LHCN-M2 (cell line): ENCODE data around the gene PNMA1. TPM values are rescaled to one million over a fixed set of nuclear protein-coding genes. Genes with fewer than 3 reads are reported as not detected.

ENCODE experiments used
- DNase-seq: peaks from one replicate; pipeline ENCODE4 v3.0.0-alpha.2; 2012; ENCODE audit warnings: low read depth
- polyA plus RNA-seq: library from polyadenylated mRNA; unstranded; fragments of >200 nt; gene quantifications from one replicate; pipeline ENCODE4 v1.2.1, GENCODE V29; 2012; ENCODE audit warnings: missing spikeins
- total RNA-seq: library from RNA; depleted of rRNA; stranded (reverse); fragments of >200 nt; gene quantifications from 2 replicates; pipeline ENCODE4 v1.2.3, GENCODE V29; 2014; rRNA removed

The PNMA1 gene, protein sequence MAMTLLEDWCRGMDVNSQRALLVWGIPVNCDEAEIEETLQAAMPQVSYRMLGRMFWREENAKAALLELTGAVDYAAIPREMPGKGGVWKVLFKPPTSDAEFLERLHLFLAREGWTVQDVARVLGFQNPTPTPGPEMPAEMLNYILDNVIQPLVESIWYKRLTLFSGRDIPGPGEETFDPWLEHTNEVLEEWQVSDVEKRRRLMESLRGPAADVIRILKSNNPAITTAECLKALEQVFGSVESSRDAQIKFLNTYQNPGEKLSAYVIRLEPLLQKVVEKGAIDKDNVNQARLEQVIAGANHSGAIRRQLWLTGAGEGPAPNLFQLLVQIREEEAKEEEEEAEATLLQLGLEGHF
- total RNA-seq = 19.2 and 22.0 TPM in 2 replicates
- polyA plus RNA-seq = 64.2 TPM

DNA sequence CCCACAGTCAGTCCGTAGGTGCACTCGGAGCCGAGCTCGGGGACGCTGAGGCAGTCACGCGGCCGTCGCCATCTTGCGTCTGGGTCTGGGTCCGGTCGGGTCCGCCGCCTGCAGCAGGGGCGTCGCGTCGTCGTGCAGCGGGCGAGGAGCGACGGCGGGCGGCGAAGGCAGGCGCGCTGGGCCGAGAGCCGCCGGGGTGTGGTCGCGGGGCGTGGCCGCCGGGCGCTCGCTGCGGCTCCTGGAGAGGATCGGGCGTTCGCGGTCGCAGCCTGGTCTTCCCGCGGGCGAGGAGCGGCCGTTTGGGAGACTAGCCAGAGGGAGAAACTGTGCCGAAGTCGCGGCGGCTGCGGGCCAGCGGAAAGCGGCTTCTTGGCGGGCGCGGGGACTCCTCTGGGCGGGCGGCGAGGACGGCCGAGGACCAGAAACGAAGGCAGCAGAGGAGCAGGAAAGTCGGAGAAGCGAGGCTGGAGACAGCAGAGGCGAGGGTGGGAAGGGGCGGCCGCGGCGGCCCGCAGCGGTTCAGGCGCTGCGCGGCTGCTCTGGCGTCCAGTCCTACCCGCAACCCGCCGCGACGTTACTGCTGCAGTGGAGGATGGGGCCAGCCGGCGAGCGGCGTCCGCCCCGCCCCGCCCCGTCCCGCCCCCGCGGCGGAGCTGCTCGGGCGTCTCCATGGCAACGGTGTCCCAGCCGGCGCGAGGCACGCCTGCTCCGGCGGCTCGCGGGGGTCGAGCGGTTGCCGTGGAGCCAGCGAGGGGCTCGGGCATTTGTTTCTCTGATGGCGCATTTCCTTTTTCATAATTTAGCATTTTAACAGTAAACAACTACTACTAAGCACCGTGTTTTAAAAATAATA lies at the start of gene PNMA1:
PNMA1 (minus strand) TSS at position 582 of the 853 bp plus-strand sequence. CDS start 745 bp downstream, outside the sequence.
- peak; percentile 74 for DNase-seq

DNA sequence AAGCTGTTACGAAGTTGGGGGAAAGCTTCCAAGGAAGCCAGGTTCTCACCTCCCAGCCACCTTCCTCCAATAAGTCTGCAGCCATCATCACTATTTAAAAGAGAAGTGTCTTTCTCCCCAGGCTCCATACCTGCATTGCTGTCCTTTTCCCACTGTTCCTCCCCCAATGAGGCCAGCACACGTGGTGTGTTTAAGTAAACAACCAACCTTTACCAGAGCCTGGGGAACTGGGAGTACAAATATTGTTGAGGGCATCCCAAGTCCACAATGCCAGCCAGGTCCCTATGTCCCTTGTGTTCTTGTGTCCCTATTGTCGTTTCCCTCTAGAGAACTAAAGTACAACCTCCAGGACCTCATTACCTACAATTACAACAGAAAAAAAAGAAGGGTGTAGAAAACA lies 49.2 kb upstream of the PNMA1 start:
- no peak for DNase-seq

DNA sequence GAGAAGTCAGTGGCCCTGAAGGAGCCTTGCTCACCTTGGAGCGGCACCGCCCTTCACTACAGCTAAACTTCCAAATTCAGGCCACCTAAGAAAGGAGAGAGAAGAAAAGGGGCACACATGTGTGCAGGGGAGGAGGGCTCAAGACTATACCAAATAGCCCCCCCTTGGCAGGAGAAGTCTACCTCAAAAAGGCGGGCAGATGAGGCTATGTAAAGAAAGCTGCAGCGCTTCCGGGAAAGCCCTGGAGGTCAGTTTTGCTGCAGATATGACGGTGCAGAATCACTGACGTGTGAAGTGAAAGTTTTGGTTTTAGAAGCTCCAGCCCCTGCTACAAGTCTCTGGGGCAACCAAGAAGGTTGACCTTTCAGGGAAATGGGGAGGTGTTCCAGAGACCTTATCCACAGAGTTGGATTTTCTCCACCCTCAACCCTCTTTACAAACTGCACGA lies 48.2 kb upstream of the PNMA1 start:
- DNase-seq = no peak

DNA sequence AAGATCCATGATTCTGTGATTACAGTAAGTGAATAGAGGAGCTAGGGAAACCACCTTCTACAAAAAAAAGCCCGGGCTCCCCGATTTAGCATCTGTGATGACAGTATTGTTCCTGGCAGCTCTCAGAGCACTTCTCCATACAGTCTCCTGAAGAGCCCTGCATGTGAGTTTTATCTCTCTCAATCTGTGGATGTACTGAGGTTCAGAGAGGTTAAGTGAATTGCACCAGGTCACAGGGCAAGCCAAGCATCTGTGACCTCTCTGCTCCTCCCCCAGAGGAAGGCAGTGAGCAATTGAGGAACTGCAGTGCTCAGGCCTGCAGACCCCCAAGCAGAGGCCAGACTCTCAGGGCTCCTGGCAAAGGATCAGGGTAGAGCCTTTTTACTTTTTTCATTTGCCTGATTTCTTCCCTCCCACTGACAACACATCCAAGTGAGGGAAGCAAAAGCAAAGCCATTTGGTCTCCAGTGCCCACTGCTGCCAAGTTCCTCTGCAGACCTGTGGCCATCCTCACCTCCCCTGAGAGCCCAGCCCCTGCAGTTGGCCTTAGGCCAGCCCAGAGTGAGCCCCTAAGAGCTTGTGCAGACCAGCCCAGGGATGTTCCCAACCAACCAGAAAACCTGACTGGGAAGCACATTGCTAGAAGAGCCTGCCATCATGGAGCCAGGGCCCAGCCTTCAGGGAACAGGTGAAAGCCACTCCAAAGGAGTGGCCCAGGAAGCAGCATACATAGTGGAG lies 47.6 kb upstream of the PNMA1 start:
- no peak for DNase-seq

DNA sequence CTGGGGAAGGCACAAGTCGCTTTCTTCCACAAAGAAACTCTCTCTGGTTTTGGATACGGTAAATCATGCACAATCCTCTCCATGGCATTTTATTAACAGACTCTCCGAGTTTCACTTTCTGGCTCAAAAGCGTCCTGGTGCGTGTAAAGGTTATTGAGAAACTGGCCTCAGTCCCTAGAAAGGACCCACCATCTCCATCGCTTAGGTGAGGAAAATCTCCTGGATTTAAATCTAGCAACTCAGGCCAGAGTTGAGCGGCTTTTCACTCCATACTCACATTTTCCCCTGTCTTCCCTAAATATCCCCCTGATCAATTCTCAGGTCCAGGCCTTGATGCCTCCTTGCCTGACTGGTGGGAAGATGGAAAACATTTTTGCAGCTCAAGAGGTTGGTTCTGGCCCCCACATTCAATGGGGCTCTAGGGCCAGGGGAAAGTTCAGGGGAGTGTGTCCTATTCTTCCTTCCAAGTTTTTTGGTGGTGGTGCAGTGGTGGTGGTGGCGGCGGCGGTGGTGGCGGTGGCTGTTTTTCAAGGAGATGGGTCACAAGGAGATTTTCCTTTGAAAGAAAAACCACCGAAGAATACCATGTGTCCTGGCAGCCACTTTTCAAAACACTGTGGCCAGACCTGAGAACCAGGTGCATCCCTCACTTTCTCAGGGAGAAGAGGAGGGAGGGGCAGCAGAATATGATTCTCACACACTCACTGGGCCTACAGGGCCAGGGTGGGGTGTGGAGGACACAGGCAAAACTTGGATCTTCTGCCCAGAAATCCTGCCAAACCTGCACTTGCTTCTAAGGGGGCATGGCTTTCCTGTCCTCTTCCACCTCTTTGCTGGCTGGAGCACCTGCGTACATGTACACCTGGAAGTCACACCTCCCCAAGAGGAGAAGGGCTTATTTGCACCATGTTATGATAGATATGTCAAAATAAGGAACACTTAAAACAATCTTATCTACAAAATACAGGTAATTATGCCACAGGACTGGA lies 46.7 kb upstream of the PNMA1 start:
- no peak for DNase-seq

DNA sequence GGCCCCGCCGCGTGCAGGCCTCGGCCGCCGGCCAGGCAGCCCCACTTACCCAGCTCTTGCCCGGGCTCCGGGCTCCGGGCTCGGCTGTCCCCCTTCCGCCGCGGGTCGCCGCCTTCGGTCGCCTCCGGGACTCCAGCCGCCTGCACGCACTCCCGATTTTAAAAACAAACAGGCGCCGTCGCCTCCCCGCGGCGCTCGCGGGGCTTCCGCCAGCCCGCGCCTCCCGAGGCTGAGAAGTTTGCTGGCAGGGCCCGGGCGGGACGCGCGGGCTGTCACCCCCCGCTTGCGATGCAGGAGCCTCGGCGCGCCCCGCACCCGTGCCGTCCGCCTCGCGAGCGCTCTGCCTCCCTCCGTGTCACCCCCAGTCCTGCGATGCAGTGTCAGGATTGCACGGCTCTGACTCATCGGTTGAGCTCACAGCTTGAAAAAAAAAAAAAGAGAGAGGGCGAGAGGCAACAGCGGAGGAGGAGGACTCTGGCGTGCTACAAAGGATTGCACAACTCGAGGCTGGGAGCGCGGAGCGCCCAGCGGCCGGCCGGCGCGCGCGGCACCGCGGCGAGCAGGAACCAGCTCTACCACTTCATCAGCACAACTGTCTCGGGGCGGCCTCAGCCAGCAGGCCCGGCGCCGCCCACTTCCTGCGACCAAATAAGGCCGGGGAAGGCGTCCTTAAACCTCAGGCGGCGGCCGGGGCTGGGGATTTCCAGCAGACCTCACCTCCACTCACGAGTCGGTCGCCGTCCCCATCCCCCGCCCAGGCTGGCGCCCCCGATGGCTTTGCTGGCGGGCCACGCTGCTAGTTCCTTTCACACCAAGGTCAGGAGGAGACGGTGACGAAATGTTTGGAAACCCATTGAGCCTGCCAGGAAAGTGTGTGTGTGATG lies 45.8 kb upstream of the PNMA1 start:
- peak; percentile 99 for DNase-seq

DNA sequence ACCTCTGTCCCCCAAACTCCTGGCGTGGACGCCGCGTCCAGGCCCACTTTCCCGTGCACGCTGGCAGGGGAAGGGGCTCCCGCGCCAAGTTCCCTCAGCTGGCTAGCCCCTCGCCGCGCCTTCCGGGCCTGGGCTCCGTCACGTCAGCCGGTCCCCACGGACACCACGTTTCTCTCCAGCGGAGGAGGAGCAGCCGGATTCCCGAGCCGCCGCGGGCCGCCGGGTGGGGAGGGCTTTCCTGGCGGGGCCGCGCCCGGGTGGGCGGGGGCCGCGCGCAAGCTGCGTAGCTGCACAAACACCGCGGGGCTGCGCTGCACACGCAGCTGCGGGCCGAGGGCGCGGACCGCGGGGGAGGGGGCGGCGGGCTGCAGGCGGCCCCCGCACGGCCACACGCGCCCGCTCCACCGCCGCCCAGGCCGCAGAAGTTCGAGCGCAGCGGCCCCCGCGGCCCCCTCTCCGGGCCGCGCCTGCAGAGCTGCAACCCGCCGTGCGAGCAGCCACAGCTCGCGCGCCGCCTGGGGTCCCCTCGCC lies 45.1 kb upstream of the PNMA1 start:
- peak; percentile 60 for DNase-seq

DNA sequence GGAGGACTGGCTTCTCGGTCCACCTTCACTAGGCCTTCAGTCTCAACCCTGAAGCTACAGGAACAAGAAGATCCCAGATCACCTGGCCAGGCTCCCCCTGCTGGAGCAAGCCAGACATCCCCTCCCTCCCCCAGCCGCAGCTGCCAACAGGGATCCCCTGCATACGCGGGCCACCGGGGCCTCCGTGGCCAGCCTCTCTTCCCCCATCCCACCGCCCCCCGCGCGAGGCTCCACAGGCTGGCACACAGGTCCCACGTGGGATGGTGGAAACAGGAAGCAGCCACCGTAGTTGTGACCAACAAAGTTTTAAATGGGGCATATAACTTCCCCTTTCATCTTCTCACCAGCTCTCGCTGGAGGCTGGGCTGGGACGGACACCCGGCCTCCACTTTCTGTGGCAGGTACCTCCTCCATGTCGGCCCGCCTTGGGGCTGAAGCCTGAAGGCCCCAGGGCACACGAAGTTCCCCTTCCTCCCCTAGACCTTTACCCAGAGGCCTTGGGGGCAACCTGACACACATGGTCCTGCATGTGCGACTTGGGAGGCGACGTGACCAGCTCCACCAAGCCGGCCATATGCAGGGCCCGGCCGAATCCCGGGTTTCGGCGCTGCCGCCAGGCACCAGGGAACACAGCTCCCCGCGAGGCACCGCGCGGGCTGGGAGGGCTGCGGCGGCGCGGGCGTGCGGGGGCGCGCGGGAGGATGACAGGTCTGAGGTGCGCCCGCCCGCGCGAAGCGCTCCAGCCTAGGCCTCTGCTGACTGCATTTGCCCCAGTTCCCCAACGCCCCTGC lies 44.4 kb upstream of the PNMA1 start:
- peak; percentile 69 for DNase-seq

DNA sequence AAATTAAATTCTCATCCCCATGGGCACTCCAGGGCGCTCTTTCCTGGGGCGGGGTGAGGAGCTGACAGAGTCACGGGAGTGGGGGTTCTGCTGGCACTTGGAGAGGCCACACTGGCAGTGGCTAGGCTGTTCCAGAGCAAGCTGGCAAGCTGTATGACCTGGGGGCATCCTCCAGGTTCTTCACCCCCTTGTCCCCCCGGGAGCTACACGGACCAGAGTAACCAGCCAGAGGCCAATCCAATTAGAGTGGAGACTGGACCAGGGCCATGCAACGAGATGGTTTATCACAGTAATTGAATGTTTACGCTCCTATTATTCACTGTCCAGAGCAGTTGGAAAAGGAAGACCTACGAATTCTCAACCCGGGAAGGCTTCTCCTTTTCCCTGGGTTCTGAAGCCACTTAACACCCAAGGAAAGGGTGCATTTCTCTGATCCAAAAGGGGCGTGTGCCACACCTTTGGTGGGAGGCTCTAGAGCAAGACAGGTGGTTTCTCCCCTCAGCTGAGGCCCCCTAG lies 43.8 kb upstream of the PNMA1 start:
- no peak for DNase-seq

DNA sequence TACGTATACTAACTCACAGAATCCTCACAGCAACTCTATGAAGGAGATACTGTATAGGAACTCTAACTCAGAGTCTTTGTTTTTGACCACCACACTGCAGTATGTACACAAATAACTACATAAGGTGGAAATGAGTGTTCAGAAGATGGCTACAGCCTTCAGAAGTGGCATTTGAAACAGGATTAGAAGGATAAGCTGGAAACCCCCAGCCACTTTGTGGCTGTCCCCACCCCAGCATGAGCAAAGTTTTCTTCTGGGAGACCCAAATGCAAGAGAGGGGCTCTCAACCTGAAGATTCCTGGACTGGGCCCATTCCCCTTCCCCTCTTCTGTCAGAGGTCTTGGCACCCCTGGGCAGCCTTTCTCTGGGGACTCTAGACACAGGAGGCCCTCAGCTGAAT lies 43.2 kb upstream of the PNMA1 start:
- DNase-seq = no peak

DNA sequence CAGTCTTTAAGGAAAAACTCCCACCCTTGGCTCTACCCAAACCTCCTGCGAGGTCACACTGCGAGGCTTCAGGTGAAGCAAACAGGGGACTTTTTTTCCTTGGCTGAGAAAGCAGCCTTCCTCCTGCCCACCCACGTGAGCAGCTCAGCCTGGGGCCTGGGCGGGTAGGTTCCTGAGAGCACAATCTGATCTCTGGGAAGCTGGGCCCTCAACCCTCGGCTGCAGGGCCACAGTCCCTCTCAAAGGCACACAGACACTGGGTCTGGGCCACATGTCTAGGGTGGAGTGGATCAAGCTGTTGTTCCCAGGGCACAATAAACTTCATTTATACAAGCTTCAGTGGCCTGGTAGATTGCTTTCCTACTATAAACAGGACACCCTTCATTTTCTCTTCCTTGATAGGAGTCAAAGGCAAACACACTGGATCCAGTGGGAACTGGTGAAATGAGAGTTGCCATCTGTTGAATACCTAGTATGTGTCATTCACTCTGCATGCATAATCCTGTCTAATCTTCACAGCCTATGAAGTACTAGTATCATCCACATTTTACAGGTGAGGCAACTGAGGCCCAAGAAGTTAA lies 41.3 kb upstream of the PNMA1 start:
- DNase-seq = no peak

DNA sequence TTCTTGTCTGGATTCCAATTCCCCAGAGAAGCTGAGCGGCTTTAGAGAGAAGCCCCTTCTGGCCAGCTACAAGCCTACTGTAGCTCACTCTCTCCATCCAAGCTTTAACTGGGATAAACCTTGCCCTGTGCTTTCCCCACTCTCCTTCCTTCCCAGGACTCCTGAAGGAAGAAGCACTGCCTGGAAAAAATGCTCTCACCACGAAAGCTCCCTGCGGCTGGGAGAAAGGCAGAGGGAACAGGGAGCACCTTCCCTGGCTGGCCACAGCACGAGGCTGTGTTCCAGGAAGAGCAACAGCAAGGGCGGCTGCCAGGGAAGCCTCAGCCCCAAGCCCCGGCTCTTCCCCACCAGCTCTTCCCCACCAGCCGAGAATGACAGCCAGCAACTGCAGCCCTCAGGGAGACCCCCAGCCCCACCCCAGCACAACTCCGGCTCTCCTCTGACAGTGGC lies 40.8 kb upstream of the PNMA1 start:
- DNase-seq = peak; percentile 68

DNA sequence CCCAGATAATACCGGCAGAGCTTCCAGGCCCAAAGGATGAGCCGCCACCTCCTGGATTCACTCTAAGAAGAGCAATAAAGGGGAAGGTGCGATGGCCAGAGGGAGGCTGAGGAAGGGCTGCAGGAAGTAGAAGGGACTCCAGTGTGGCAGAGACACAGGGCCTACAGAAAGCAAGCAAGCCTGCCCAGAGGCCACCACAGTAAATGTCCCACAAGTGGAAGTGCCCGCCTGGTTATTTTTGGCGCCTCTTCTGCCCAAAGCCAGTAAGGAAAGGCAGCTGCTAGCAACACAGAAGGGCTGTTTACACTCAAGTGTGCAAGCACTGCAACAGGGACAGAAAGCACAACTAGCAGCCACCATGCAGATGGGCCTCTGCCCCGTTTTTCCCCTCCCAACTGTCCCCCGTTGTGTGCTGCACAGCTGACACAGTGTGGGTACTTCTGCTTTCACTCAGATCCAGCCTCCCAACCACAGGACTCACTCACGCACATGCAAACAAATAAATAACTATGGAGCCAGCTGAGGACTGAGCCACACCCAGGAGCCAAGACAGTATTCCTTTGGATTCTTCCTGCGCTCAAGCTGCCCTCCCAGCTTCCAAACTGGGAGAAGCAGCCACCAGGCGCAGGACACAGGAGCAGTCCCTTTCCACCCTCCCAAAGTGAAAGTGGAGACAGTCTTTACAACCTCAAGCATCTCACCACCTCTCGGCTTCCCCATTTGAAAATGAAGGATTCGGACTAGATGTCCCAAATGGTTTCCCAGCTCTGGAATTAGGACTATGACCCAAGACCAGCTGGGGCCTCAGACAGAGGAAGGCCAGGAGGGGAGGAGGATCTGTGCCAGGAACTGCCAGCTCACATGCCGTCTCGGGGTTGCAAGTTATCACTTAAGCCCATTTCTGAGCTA lies 40.0 kb upstream of the PNMA1 start:
- peak; percentile 83 for DNase-seq

DNA sequence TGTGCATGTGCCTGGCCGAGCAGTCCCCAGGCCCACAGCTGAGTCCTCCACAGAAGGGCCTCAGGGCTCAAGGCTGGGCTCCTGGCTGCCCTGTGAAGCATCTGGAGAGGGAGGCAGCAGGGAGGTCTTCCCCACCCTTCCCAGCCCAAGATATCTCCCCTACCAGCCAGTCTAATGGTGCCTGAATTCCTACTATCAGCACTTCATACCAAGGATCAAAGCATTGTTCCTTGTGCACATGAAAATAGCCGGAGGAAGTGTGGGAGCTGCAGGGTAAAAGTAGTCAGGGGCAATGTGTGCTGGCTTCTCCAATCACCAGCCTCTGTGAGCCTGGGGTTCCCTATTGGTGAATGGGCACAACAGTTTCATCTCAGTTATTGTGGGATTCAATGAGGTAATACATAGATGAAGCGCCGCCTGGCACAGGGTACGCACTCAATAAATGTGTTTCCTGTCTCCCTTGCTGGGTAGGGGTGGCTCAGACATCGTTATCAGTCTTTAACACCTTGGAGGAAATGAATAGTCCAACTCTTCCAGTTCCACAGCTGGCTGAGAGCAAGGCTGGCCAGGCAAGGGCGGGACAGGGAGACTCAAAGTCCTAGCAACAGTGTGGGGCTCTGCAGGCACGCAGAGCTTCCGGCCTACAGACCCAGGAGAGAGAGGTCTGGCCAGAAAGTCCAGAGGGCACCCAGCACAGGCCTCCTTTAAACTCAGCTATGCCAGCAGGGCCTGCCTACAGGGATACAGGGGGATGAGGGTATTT lies 39.1 kb upstream of the PNMA1 start:
- DNase-seq = no peak

DNA sequence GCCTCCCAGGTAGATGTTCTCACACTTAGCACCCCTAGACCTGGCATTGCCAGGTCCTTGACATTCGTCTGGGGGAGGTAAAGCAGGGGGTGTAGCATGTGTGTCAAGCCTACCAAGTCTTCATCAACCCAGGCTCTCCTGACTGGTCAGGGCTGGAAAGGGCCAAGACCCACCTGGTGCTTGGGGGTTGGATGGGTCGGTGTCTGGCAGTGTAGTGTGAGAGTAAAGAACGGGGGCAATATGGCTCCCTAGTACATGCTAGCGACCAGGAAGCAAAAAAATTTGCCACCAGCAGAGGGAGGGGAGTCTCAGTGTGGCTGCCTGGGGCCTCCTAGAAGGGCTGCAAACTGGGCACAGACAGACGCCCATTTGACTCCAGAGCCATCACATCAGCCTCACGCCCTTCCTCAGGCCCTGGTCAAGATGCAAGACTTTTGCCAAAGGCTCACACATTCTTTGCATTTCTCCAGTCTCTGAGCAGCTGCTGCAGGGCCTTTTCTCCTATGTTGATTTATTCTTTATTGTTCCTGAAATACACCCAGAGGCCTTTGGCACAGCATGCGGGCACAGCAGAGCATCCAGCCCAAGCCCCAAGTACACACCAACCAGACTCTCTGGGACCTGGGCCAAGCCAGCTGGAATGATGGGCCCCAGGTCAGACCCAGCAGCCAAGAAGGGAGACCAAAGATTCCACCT lies 38.3 kb upstream of the PNMA1 start:
- peak; percentile 94 for DNase-seq
